ENCODE results near the gene PTPRD. TPM values are rescaled to one million over a fixed set of nuclear protein-coding genes. Genes with fewer than 3 reads are reported as not detected.

Gene PTPRD
- total RNA-seq, 1 donor from 2014 or later: 75.7 TPM

DNA sequence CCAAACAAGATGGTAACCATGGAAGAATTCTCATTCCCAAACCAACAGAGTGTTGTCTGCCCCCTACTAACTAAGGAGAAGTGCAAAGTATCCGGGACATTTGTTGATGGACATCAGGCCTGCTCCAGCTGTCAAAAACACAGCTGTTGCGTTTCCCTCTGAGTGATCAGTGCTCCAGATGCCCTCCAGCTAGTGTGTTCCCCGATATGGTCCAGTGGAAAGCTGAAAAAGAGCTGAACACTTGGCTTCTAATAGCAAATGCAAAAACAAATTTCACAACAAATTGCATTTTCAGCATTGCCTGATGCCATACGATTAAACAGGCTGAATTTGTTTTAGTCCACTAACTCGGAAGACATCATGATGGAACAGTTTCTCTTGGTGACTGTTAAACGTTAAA lies 1398.7 kb downstream of the PTPRD start:
- H3K27me3 ChIP-seq (ENCODE audit: control insufficient read depth in 3 of 3, insufficient read depth in 3 of 3, low read length in 3 of 3): no peaks in the 10 kb centered on the region
- no peaks in the 10 kb centered on the region for H3K9me3 ChIP-seq (ENCODE audit: control insufficient read depth in 3 of 3, low read length in 3 of 3)
- no peak overlapping the region for H3K27ac ChIP-seq (ENCODE audit: low read depth, low read length)
- H3K36me3 ChIP-seq (ENCODE audit: control insufficient read depth in 3 of 3, insufficient read depth in 3 of 3, low read length in 3 of 3): no peaks in the 10 kb centered on the region
- H3K4me3 ChIP-seq (ENCODE audit: low read length in 3 of 3): no peak overlapping the region
- H3K4me1 ChIP-seq (ENCODE audit: control insufficient read depth in 3 of 3, insufficient read depth in 3 of 3, low read length in 3 of 3): no peaks in the 10 kb centered on the region
- H3K9ac ChIP-seq (ENCODE audit: low read depth in 1 of 3, low read length in 3 of 3): no peak overlapping the region

GRCh38 chr9:9212963-9213362 lies 1399.8 kb downstream of the PTPRD start:
- Histone ChIP-seq H3K9ac (ENCODE audit: low read depth in 1 of 3, low read length in 3 of 3) (no peak overlapping the region), H3K4me3 (ENCODE audit: low read length in 3 of 3) (no peak overlapping the region)

GRCh38 chr9:9202276-9202675 lies 1410.5 kb downstream of the PTPRD start:
- Histone ChIP-seq H3K27ac (ENCODE audit: low read depth, low read length) (no peak overlapping the region), H3K27me3 (ENCODE audit: control insufficient read depth in 3 of 3, insufficient read depth in 3 of 3, low read length in 3 of 3) (no peaks in the 10 kb centered on the region), H3K9me3 (ENCODE audit: control insufficient read depth in 3 of 3, low read length in 3 of 3) (no peaks in the 10 kb centered on the region), H3K36me3 (ENCODE audit: control insufficient read depth in 3 of 3, insufficient read depth in 3 of 3, low read length in 3 of 3) (no peaks in the 10 kb centered on the region), H3K4me1 (ENCODE audit: control insufficient read depth in 3 of 3, insufficient read depth in 3 of 3, low read length in 3 of 3) (no peaks in the 10 kb centered on the region), H3K9ac (ENCODE audit: low read depth in 1 of 3, low read length in 3 of 3) (no peak overlapping the region), H3K4me3 (ENCODE audit: low read length in 3 of 3) (no peak overlapping the region)

More at GRCh38 chr9:9212963-9213362, 1399.8 kb downstream of the PTPRD start:
- Histone ChIP-seq H3K4me1 (ENCODE audit: control insufficient read depth in 3 of 3, insufficient read depth in 3 of 3, low read length in 3 of 3) (no peaks in the 10 kb centered on the region), H3K36me3 (ENCODE audit: control insufficient read depth in 3 of 3, insufficient read depth in 3 of 3, low read length in 3 of 3) (no peaks in the 10 kb centered on the region), H3K27ac (ENCODE audit: low read depth, low read length) (no peak overlapping the region), H3K9me3 (ENCODE audit: control insufficient read depth in 3 of 3, low read length in 3 of 3) (no peaks in the 10 kb centered on the region), H3K27me3 (ENCODE audit: control insufficient read depth in 3 of 3, insufficient read depth in 3 of 3, low read length in 3 of 3) (no peaks in the 10 kb centered on the region)

DNA sequence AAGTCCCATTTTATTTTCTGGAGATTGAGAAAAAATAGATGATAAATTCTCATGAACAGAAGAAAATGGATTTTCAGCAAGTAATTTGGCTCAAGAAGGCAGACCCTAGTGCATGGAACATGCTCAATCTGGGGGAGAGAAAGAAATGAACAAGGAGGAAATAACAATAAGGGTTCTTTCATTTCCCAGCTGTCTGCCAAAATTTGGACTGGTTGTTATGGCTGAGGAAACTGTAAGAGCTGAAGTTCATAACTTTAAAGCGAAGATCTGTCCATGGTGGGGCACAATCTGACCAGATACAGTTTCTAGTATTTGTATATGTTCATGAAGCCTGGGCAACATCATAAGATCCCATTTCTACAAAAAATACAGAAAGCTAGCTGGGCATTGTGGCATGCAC lies 1426.7 kb downstream of the PTPRD start:
- H3K9ac ChIP-seq (ENCODE audit: low read depth in 1 of 3, low read length in 3 of 3): no peak overlapping the region
- no peaks in the 10 kb centered on the region for H3K27me3 ChIP-seq (ENCODE audit: control insufficient read depth in 3 of 3, insufficient read depth in 3 of 3, low read length in 3 of 3)
- no peak overlapping the region for H3K4me3 ChIP-seq (ENCODE audit: low read length in 3 of 3)
- H3K9me3 ChIP-seq (ENCODE audit: control insufficient read depth in 3 of 3, low read length in 3 of 3): no peaks in the 10 kb centered on the region
- H3K27ac ChIP-seq (ENCODE audit: low read depth, low read length): no peak overlapping the region
- H3K4me1 ChIP-seq (ENCODE audit: control insufficient read depth in 3 of 3, insufficient read depth in 3 of 3, low read length in 3 of 3): no peaks in the 10 kb centered on the region
- no peaks in the 10 kb centered on the region for H3K36me3 ChIP-seq (ENCODE audit: control insufficient read depth in 3 of 3, insufficient read depth in 3 of 3, low read length in 3 of 3)

DNA sequence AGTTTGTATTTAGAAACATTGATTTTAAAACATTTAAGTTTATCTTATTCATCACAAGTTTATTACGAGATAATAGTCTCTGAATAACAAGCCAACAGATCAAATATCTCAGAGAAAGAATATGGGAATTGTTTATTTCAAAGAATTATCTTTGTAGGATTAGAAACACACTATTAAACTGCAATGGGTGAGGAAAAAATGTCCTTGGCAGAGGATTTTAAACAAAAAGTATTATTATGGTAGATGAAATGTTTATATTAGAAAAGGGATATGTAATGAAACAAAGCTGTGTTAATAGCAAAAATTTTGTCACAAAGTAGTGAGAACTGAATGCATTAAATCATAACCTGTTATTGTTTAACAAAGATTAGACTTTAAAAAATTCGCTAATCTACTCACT lies 1430.4 kb downstream of the PTPRD start:
- H3K27me3 ChIP-seq (ENCODE audit: control insufficient read depth in 3 of 3, insufficient read depth in 3 of 3, low read length in 3 of 3): no peaks in the 10 kb centered on the region
- no peak overlapping the region for H3K4me3 ChIP-seq (ENCODE audit: low read length in 3 of 3)
- H3K9ac ChIP-seq (ENCODE audit: low read depth in 1 of 3, low read length in 3 of 3): no peak overlapping the region
- H3K9me3 ChIP-seq (ENCODE audit: control insufficient read depth in 3 of 3, low read length in 3 of 3): no peaks in the 10 kb centered on the region
- H3K27ac ChIP-seq (ENCODE audit: low read depth, low read length): no peak overlapping the region
- no peaks in the 10 kb centered on the region for H3K36me3 ChIP-seq (ENCODE audit: control insufficient read depth in 3 of 3, insufficient read depth in 3 of 3, low read length in 3 of 3)
- H3K4me1 ChIP-seq (ENCODE audit: control insufficient read depth in 3 of 3, insufficient read depth in 3 of 3, low read length in 3 of 3): no peaks in the 10 kb centered on the region

DNA sequence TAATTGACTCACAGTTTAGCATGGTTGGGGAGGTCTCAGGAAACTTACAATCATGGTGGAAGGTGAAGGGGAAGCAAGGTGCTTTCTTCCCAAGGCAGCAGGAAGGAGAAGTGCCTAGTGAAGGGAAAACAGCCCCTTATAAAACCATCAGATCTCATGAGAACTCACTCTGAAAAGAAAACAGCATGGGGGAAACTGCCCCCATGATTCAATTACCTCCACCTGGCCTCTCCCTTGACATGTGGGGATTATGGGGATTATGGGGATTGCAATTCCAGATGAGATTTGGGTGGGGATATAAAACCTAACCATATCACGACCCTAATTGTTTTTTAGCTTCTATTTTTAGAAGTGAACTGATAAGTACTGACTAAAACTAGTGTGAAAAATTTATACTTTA lies 1435.7 kb downstream of the PTPRD start:
- no peaks in the 10 kb centered on the region for H3K9me3 ChIP-seq (ENCODE audit: control insufficient read depth in 3 of 3, low read length in 3 of 3)
- no peak overlapping the region for H3K27ac ChIP-seq (ENCODE audit: low read depth, low read length)
- H3K4me1 ChIP-seq (ENCODE audit: control insufficient read depth in 3 of 3, insufficient read depth in 3 of 3, low read length in 3 of 3): no peaks in the 10 kb centered on the region

DNA sequence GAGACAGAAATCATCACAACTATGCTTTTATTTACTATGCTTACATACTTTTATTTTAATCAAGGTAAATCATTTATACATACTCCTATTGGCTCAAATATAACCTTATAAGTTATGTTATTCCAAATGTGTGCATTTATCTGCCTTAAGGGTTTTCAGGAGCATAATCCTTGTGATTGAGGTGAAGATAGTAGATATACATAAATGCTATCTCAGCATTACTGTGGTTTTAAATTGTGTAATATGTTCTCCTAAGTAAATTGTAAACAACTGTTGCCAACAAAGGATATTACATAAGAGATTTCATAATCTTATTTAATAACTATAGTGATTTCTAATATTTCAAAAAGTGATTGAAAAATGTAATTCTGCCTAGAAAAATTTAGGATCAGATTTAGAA lies 1438.4 kb downstream of the PTPRD start:
- no peak overlapping the region for H3K4me3 ChIP-seq (ENCODE audit: low read length in 3 of 3)
- no peaks in the 10 kb centered on the region for H3K27me3 ChIP-seq (ENCODE audit: control insufficient read depth in 3 of 3, insufficient read depth in 3 of 3, low read length in 3 of 3)
- H3K27ac ChIP-seq (ENCODE audit: low read depth, low read length): no peak overlapping the region
- no peak overlapping the region for H3K9ac ChIP-seq (ENCODE audit: low read depth in 1 of 3, low read length in 3 of 3)
- H3K9me3 ChIP-seq (ENCODE audit: control insufficient read depth in 3 of 3, low read length in 3 of 3): no peaks in the 10 kb centered on the region
- H3K36me3 ChIP-seq (ENCODE audit: control insufficient read depth in 3 of 3, insufficient read depth in 3 of 3, low read length in 3 of 3): no peaks in the 10 kb centered on the region
- no peaks in the 10 kb centered on the region for H3K4me1 ChIP-seq (ENCODE audit: control insufficient read depth in 3 of 3, insufficient read depth in 3 of 3, low read length in 3 of 3)

More for the DNA sequence above, 1435.7 kb downstream of the PTPRD start:
- H3K9ac ChIP-seq (ENCODE audit: low read depth in 1 of 3, low read length in 3 of 3): no peak overlapping the region
- H3K27me3 ChIP-seq (ENCODE audit: control insufficient read depth in 3 of 3, insufficient read depth in 3 of 3, low read length in 3 of 3): no peaks in the 10 kb centered on the region
- no peaks in the 10 kb centered on the region for H3K36me3 ChIP-seq (ENCODE audit: control insufficient read depth in 3 of 3, insufficient read depth in 3 of 3, low read length in 3 of 3)
- no peak overlapping the region for H3K4me3 ChIP-seq (ENCODE audit: low read length in 3 of 3)

GRCh38 chr9:9173264-9173663 lies 1439.5 kb downstream of the PTPRD start:
- H3K27ac ChIP-seq (ENCODE audit: low read depth, low read length): no peak overlapping the region
- H3K36me3 ChIP-seq (ENCODE audit: control insufficient read depth in 3 of 3, insufficient read depth in 3 of 3, low read length in 3 of 3): no peaks in the 10 kb centered on the region
- H3K27me3 ChIP-seq (ENCODE audit: control insufficient read depth in 3 of 3, insufficient read depth in 3 of 3, low read length in 3 of 3): no peaks in the 10 kb centered on the region
- no peaks in the 10 kb centered on the region for H3K9me3 ChIP-seq (ENCODE audit: control insufficient read depth in 3 of 3, low read length in 3 of 3)
- H3K9ac ChIP-seq (ENCODE audit: low read depth in 1 of 3, low read length in 3 of 3): no peak overlapping the region
- H3K4me3 ChIP-seq (ENCODE audit: low read length in 3 of 3): no peak overlapping the region
- no peaks in the 10 kb centered on the region for H3K4me1 ChIP-seq (ENCODE audit: control insufficient read depth in 3 of 3, insufficient read depth in 3 of 3, low read length in 3 of 3)

DNA sequence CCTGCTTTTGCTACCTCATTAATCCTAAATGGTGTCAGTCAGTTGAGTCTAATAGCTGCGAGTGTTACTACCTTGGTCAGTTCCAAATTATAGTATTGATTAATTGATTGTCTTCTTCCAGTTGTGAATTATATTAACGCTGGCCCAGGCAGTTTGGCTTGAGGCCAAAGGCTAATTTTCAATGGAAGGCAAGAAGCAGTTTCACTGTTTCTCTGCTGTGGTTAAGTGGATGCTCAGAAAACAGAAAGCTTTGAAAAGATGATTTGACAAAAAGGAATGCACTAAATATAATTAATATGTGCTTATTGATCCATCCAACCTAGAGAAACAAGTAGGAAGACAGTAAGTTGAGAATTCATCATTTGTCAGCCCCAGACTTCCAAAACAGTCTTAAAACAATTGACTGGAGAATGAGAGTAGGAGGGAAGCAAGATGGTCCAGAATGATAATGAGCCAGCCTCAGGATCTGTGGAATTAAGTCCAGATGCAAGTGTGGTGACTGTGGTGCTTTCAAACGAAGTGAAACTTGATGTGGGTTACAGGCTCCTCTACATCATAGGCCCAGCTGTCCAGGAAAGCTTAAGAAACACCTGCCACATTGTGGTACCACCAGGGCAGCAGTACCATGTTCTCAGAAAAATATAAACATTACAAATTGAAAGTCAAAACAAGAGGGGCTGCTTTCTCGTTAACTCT lies 1442.2 kb downstream of the PTPRD start:
- no peaks in the 10 kb centered on the region for H3K27me3 ChIP-seq (ENCODE audit: control insufficient read depth in 3 of 3, insufficient read depth in 3 of 3, low read length in 3 of 3)
- no peak overlapping the region for H3K27ac ChIP-seq (ENCODE audit: low read depth, low read length)
- no peak overlapping the region for H3K4me3 ChIP-seq (ENCODE audit: low read length in 3 of 3)
- no peaks in the 10 kb centered on the region for H3K9me3 ChIP-seq (ENCODE audit: control insufficient read depth in 3 of 3, low read length in 3 of 3)
- no peaks in the 10 kb centered on the region for H3K36me3 ChIP-seq (ENCODE audit: control insufficient read depth in 3 of 3, insufficient read depth in 3 of 3, low read length in 3 of 3)
- H3K9ac ChIP-seq (ENCODE audit: low read depth in 1 of 3, low read length in 3 of 3): no peak overlapping the region
- H3K4me1 ChIP-seq (ENCODE audit: control insufficient read depth in 3 of 3, insufficient read depth in 3 of 3, low read length in 3 of 3): no peaks in the 10 kb centered on the region

- H3K9me3 ChIP-seq (ENCODE audit: control insufficient read depth in 3 of 3, low read length in 3 of 3): no peaks in the 10 kb centered on the region
- no peaks in the 10 kb centered on the region for H3K36me3 ChIP-seq (ENCODE audit: control insufficient read depth in 3 of 3, insufficient read depth in 3 of 3, low read length in 3 of 3)
- no peak overlapping the region for H3K9ac ChIP-seq (ENCODE audit: low read depth in 1 of 3, low read length in 3 of 3)
- H3K27me3 ChIP-seq (ENCODE audit: control insufficient read depth in 3 of 3, insufficient read depth in 3 of 3, low read length in 3 of 3): no peaks in the 10 kb centered on the region
- H3K4me3 ChIP-seq (ENCODE audit: low read length in 3 of 3): no peak overlapping the region
- no peak overlapping the region for H3K27ac ChIP-seq (ENCODE audit: low read depth, low read length)
- no peaks in the 10 kb centered on the region for H3K4me1 ChIP-seq (ENCODE audit: control insufficient read depth in 3 of 3, insufficient read depth in 3 of 3, low read length in 3 of 3)
These were observed 1470.8 kb downstream of the PTPRD start for GRCh38 chr9:9142001-9142400.
